EL (cell line): ENCODE measurements around the gene HNRNPLL.
"Not testable (repeated sequence)": the region's sequence is repeated elsewhere in the genome, so short reads cannot be mapped to it uniquely, and the experiment has no call there.

ENCODE experiments used
- DNase-seq: peaks from one replicate; pipeline ENCODE4 v3.0.0-alpha.2; 2016

The HNRNPLL gene

GRCh38 chr2:38602732-38603401, at the start of gene HNRNPLL:
Gene HNRNPLL, minus strand, starts transcription at chr2:38602928. Its CDS starts 302 bp downstream, at chr2:38602626.
- peak; percentile 98 for DNase-seq

GRCh38 chr2:38650717-38651116, 48.0 kb upstream of the HNRNPLL start:
- DNase-seq = no peak

DNA sequence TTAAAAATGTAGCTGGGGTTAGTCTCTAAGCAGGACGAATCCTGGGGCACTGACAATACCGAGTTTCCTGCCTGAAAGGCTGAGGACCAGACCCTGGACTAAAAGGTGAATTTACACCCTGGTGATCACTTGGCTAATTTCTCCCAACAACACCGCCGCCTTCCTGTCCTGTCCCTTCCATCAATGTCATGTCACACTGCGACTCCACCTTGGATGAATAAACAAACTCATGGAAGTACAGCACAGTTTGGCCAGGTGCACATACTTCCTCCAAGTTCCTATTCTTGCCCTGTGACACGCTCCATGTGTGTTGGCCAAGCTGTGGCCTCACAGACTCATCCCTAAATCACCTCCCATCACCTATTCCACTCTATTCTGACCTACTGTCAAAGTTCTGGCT, 47.3 kb upstream of the HNRNPLL start:
- no peak for DNase-seq

DNA sequence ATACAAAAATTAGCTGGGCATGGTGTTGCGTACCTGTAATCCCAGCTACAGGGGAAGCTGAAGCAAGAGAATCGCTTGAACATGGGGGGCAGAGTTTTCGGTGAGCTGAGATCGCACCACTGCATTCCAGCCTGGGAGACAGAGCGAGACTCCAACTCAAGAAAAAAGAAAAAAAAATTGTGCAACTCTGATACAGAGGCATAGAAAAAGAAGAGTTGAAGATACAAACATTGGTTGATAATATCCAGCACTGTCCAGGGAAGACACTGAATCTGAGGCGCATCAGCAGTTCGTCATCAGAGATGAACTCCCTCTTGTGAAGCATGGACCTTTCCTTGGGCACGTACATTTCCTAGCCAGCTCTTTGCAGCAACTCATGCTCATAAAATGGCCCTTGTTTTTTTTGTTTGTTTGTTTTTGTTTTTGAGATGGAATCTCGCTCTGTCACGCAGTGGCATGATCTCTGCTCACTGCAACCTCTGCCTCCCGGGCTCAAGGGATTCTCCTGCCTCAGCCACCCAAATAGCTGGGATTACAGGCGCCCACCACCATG, 46.5 kb upstream of the HNRNPLL start:
- DNase-seq = no peak

DNA sequence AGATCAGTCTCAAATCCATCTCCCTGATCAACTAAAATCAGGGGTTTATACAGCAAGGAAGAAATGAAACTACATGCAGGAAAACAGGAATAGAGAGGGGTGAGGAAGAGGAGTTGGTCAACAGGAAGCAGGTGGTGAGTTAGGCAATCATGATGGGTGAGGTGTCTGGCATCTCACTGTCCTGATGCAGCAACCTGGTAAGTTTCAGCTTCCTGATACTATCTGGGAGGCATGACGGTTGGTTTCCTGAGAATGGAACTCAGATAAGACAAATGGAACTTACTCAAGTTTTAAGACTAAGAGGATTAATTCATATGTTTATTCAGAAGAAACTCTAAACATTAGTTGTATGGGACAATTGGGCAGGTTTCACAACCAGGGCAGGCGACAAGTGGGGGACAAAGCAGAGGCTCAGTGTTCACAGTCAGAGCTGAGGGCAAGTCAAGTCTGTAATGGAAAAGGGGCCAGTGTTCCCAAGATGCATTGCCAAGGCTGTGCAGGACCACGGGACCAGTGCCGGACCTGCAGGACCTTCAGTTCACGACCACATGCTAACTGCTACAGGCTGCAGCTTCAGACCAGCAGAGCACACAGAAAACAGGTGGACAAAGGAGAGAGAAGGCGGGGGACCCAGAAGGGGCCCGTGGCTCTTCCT, 45.5 kb upstream of the HNRNPLL start:
- DNase-seq = no peak

DNA sequence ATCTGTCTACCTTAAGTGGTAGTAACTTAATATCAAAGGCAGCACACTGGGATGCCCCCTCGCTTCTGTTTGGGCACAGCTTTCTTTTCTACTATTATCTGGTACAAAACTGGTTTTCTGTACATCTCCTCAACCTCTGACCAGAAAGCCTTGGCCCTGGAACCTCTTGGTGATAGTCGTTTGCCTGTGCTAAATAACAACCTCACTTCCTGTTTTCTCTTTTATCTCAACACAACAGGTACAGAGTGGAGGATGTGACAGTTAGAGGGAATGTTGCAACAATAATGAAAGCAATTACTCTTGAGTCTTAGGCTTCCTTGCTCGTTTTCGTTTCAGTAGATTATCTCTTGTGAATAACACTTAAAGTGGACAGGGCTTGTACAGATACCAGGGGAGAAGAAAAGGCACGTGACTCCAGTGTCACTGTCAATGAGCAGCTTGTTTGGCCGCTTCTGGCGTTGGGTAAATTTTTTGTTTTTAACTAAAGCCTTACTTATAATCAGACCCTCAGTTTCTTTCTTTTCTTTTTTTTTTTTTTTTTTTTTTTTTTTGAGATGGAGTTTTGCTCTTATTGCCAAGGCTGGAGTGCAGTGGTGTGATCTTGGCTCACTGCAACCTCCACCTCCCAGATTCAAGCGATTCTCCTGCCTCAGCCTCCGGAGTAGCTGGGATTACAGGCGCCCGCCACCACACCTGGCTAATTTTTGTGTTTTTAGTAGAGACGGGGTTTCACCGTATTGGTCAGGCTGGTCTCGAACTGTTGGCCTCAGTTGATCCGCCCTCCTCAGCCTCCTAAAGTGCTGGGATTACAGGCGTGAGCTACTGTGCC, 41.2 kb upstream of the HNRNPLL start:
- not testable (repeated sequence) for DNase-seq

DNA sequence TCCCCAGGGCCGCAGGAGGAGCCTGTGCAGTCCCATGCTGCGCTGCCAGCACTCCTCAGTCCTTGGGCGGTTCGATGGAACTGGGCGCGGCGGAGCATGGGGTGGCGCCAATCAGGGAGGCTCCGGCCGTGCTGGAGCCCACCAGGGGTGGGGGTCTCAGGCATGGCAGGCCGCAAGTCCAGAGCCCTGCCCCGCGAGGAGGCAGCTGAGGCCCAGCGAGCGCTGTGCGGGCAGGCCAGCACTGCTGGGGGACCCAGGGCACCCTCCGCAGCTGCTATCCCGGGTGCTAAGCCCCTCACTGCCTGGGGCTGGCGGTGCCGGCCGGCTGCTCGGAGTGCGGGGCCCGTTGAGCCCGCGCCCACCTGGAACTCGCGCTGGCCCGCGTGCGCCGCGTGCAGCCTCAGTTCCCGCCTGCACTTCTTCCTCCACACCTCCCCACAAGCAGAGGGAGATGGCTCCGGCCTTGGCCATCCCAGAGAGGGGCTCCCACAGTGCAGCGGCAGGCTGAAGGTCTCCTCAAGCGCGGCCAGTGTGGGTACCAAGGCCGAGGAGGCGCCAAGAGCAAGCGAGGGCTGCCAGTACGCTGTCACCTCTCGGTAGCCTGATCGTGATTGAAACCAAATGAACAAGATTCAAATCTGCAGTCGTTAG, 40.4 kb upstream of the HNRNPLL start:
- DNase-seq = no peak

GRCh38 chr2:38642373-38643017, 39.8 kb upstream of the HNRNPLL start:
- DNase-seq = not testable (repeated sequence)

DNA sequence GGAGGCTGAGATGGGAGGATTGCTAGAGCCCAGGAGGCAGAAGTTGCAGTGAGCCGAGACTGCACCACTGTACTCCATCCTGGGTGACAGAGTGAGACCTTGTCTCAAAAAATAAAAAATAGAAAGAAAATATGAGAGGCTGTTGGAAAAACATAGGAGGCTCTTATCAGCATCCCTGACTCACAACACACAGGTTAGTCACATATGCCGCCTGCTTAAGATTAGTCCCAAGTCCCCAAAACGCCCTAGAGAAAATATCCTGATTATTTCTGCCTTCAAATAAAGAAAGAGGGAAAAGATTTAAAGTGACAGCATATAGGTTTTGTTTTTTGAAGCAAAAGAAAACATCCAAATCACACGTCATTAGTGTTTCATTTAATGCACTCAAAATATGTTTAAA, 33.3 kb upstream of the HNRNPLL start:
- DNase-seq = no peak

DNA sequence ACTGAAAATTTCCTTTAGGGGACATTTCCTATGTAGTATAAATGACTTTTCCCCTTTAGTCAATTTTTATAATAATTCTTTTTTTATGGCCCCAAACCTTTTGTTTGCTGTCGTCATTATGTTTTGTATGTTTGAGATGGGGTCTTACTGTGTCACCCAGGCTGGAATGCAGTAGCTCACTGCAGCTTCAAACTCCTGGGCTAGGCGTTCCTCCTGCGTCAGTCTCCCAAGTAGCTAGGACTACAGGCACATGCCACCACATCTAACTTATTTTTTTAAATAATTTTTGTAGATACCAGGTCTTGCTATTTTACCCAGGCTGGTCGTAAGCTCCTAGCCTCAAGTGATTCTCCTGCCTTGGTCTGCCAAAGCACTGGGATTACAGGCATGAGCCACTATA, 32.4 kb upstream of the HNRNPLL start:
- no peak for DNase-seq

DNA sequence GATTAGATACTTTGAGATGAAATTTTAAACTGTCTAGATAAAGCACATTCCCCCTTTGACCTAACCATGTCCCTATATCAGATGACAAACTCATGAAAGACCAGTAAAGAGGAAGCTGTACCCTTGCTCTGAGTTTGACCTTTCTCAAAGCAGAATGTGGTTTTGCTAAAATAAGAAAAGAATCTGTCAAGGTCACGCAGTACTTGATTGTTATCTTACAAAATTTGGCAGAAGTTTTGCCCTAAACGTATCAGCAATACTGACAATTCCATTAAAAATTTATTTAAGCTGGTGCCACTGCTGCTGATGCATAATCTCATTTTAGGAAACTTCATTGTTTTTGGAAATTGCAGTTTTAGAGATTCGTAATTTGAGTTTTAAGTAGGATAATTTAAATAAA, 32.0 kb upstream of the HNRNPLL start:
- no peak for DNase-seq

- DNase-seq = no peak
Observed at GRCh38 chr2:38633895-38634294, 31.2 kb upstream of the HNRNPLL start.

DNA sequence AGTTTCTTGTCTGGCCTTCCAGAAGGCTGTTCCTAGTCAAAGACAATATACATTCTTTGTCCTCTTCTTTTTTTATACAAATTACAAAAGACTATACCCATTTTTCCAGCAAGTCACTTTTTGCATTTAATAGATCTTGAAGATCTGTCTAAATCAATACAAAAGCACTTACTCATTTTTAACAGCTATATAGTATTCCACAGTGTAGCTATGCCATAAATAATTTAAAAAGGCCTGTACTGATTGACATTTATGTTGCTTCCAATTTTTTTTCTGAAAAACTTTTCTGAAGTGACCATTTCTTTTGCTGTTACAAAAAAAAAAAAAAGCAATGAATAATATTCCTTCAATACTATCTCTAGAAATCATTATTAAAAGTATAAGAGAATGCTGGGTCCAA, 30.3 kb upstream of the HNRNPLL start:
- no peak for DNase-seq

- no peak for DNase-seq
Observed at GRCh38 chr2:38631976-38632375, 29.2 kb upstream of the HNRNPLL start.

DNA sequence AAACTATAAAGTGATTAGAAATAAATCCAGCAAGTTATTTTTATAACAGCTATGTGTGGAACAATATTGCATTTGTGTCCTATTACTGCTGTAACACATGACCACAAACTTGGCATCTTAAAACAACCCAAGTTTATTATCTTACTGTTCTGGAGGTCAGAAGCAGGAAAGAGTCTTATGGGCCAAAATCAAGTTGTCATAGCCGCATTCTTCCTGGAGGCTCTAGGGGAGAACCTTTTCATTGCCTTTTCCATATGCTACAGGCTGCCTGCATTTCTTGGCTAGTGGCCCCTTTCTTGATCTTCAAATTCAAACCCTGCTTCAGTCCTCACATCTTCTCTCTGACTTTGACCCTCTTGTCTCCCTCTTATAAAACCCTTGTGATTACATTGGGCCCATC, 27.0 kb upstream of the HNRNPLL start:
- no peak for DNase-seq

- DNase-seq = no peak
Observed at GRCh38 chr2:38627391-38627790, 24.7 kb upstream of the HNRNPLL start.

DNA sequence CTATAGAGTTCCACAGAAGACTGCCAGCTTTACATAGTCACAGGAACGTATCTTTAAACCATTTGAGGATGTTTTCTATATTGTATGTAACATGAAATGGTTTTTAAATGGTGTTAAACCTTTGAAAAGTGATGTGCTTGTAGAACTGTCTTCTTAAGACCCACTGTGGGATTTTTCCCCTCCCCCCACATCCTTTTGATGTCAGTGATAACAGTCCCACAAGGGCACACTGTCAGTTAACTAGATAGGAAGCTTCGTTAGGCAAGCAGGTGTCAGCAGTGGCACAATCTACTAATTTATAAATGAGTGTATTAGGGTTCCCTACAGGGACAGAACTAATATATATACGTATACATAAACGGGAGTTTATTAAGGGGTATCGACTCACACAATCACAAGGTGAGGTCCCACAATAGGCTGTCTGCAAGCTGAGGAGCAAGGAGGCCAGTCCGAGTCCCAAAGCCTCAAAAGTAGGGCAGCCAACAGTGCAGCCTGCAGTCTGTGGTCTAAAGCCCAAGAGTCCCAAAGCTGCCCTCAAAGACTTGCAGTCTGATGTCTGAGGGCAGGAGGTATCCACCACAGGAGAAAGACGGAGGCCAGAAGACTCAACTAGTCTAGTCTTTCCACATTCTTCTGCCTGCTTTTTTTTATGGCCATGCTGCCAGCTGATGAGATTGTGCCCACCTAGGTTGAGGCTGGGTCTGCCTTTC, 23.8 kb upstream of the HNRNPLL start:
- no peak for DNase-seq

DNA sequence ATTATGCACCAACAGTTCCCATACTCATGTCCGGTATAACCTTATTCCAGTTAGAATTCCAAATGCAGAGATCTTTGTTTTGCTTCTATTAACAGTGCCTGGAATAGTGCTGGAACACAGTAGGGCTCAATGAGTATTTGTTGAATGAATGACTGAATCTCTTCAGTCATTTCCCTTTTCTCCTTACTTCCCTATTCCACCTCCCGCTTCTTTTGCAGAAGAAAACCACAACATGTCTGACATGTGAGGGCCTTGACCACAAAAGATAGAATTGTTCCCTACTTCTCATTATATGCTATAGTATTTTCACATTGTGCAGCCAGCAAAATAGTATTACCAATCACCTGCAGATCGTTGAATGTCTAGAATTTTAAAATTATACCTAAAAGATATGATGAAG, 19.5 kb upstream of the HNRNPLL start:
- no peak for DNase-seq

GRCh38 chr2:38621018-38621417, 18.3 kb upstream of the HNRNPLL start:
- no peak for DNase-seq

DNA sequence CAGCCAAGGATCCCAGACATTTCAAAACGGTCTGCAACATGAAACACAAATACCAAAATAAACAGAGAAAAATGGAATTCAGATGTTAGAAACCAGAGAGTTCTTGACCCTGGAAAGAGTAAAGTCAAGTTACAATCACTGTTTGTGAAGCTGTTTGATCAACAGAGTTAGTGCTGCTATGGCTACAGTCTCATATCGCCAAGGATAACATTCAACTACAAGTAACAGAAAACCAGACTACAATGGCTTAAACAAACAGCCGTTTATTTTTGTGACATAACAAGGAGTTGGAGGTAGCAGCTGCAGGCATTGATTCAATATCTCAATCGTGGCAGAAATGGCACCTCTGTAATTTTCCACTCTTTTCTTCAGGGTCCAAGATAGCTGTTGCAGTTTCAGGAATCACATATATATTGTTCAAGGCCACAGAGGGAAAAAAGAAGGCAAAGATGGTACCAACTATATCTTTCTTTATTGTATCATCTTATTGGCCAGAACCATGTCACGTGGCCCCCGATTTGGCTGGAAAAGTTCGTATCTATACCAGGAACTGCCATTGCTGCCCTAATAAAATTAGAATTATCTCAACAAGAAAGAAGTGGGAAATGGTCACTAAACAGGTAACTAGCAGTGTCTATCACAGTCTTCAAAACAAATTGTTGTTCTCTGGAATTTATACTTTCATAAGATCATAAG, 17.7 kb upstream of the HNRNPLL start:
- DNase-seq = no peak

- DNase-seq = peak; percentile 43
Observed at GRCh38 chr2:38619458-38620164, 16.9 kb upstream of the HNRNPLL start.
